ENCODE data around the gene DEFB108B. TPM values are rescaled to one million over a fixed set of nuclear protein-coding genes. Genes with fewer than 3 reads are reported as not detected.
"Not testable (repeated sequence)": the region's sequence is repeated elsewhere in the genome, so short reads cannot be mapped to it uniquely, and the experiment has no call there.

Gene DEFB108B, protein sequence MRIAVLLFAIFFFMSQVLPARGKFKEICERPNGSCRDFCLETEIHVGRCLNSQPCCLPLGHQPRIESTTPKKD
- not detected for total RNA-seq

DNA sequence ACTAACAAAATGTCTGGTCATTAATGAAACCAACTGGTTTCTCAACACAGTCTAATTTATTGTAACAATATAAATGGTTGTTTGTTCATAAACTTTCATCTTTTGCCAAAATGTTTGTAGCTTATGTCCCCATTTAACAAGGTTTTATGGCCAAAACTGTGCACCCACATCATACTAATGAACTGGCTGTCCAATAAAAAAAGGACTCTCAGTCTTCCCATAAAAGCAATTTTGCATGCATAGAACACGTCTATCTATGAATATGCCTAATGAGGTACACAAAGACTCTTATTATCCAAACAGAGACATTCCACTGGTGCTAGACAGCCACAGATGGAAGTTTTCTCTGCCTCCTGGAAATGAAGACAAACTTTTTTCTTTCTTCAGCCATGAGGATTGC lies at the start of gene DEFB108B:
TSS of gene DEFB108B (plus strand) at position 390 of the 400 bp plus-strand sequence. CDS start at position 390, 0 bp downstream.
- not testable (repeated sequence) for H3K9me3 ChIP-seq; DNase-seq (ENCODE audit: low spot score); H3K27ac ChIP-seq; H3K4me1 ChIP-seq (ENCODE audit: control insufficient read depth in 1 of 2, low read depth in 2 of 2); H3K4me3 ChIP-seq; H3K27me3 ChIP-seq (replicated peaks; ENCODE audit: insufficient read depth); H3K36me3 ChIP-seq; ATAC-seq (ENCODE audit: insufficient number of reproducible peaks, low FRiP score, low read depth)

DNA sequence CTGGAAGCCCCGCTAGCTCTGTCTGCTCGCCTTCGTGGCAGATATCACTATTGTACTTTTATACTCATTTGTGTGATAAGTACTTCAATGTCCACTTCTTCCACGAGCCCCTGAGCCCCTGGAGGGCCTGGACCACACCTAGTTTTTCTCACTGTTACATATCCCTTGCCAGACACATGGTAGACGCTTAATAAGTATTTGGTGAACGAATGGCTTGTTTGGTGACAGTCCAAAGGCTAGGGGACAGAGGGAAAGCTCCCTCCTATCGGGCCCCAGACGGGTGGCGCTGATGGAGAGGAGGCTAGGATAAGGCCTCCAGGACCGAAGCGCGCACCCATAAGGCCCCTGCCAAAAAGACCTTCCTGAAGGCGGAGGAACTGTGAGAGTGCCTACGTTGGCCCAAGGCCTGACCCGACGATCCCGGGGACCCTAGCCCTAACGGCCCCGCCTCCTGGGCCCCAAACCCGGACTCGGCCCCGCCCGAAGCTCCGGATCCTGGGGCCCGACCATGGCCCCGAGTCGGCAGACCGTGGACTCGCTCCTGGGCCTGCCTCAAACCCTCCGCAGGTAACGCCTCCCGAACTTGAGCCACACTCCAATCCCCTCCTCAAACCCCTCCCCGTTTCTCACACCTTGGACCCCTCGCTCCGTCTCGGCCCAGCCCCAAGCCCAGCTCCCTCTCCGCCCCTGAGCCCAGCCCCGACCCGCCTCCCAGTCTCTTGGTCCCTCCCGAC lies 46.7 kb upstream of the DEFB108B start:
- not testable (repeated sequence) for DNase-seq (ENCODE audit: low spot score); H3K9me3 ChIP-seq; H3K4me1 ChIP-seq (ENCODE audit: control insufficient read depth in 1 of 2, low read depth in 2 of 2); H3K27me3 ChIP-seq (replicated peaks; ENCODE audit: insufficient read depth); H3K36me3 ChIP-seq; ATAC-seq (ENCODE audit: insufficient number of reproducible peaks, low FRiP score, low read depth)
- Histone ChIP-seq H3K27ac (peak overlapping the region; percentile 82 to 84), H3K4me3 (peak overlapping the region; percentile 80)

DNA sequence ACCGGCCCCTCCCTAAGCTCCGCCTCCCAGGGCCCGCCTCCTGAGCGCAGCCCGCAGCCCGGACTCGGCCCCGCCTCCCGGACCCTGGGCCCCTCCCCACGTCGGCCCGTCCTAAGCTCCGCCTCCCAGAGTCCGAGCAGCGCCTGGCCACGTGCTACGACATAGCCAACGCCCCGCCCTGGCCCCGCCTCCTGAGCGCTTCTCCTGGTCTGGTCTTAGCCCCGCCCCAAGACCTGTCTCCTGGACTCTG lies 46.2 kb upstream of the DEFB108B start:
- DNase-seq (ENCODE audit: low spot score) (peak; percentile 99), ATAC-seq (ENCODE audit: insufficient number of reproducible peaks, low FRiP score, low read depth) (peak; percentile 99)
- Histone ChIP-seq H3K4me3 (peak overlapping the region; percentile 80), H3K27ac (peak overlapping the region; percentile 75 to 82)
- H3K9me3 ChIP-seq; H3K36me3 ChIP-seq; H3K27me3 ChIP-seq (replicated peaks; ENCODE audit: insufficient read depth); H3K4me1 ChIP-seq (ENCODE audit: control insufficient read depth in 1 of 2, low read depth in 2 of 2): not testable (repeated sequence)

DNA sequence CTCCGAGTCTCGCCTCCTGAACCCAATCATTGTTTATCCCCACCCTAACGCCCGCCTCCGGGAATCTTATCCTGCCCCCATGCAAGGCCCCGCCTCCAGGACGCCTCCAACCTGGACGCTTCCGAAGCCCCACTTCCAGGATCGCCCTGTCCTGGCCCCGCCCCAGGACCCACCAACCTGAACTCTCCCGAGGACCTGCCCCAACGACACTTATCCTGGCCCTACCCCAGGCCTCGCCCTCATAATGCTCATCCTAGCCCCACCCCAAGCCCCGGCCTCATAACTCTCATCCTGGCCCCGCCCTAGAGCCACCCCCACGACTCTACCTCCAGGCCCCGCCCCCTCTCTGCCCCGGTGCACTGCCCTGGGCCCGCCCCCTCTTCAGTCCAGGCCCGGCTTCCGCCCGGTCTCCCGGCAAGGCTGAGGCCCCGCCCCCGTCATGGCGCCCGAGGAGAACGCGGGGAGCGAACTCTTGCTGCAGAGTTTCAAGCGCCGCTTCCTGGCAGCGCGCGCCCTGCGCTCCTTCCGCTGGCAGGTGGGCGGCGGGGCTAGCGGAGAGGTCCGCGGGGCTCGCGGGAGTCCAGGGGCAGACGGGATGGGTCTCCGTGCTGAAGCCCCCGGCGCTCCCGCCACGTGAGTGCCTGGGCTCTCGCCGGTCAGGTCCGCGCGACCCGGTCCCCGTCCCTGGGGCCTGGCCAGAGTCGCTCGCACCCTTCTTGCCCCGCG lies 45.7 kb upstream of the DEFB108B start:
- ATAC-seq (ENCODE audit: insufficient number of reproducible peaks, low FRiP score, low read depth): peak; percentile 93
- Histone ChIP-seq H3K9me3 (no peaks in the 10 kb centered on the region), H3K4me1 (ENCODE audit: control insufficient read depth in 1 of 2, low read depth in 2 of 2) (no peaks in the 10 kb centered on the region), H3K27me3 (replicated peaks; ENCODE audit: insufficient read depth) (no peaks in the 10 kb centered on the region), H3K27ac (peak overlapping the region; percentile 30 to 75), H3K36me3 (no peaks in the 10 kb centered on the region), H3K4me3 (peak overlapping the region; percentile 80)
- TF ChIP-seq, protein P1, sequence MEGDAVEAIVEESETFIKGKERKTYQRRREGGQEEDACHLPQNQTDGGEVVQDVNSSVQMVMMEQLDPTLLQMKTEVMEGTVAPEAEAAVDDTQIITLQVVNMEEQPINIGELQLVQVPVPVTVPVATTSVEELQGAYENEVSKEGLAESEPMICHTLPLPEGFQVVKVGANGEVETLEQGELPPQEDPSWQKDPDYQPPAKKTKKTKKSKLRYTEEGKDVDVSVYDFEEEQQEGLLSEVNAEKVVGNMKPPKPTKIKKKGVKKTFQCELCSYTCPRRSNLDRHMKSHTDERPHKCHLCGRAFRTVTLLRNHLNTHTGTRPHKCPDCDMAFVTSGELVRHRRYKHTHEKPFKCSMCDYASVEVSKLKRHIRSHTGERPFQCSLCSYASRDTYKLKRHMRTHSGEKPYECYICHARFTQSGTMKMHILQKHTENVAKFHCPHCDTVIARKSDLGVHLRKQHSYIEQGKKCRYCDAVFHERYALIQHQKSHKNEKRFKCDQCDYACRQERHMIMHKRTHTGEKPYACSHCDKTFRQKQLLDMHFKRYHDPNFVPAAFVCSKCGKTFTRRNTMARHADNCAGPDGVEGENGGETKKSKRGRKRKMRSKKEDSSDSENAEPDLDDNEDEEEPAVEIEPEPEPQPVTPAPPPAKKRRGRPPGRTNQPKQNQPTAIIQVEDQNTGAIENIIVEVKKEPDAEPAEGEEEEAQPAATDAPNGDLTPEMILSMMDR (IDR thresholded peaks at IDR 0.05): no peak
- DNase-seq (ENCODE audit: low spot score): peak; percentile 89

DNA sequence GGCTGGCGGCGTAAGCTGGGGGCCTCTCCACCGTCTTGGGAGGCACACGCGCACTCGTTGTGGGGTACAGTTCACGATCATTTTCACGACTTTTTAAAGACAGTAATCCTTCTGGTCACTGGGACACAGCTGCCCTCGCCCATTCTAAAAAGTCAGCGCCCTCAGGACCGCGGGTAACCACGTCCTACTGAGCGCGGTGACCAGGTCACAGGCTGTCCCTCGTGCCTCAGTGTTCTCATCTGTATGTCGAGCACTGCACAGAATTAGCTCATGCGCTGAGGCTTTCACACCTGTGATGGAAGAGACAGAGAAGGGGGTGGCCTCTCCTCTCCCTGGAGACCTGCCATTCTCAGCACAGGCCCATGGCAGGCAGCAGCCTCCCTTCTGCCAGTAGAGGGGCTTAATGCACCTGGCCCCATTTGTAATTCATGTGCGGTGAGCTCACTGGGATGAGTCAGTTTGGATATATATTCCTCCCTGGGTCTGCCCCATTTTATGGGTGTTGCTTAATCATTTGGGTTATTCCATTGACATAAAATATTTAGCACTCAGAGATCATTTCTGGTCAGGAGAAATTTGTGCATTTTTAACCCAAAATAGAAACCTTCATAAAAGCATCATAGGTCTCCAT lies 45.1 kb upstream of the DEFB108B start:
- H3K4me1 ChIP-seq (ENCODE audit: control insufficient read depth in 1 of 2, low read depth in 2 of 2); ATAC-seq (ENCODE audit: insufficient number of reproducible peaks, low FRiP score, low read depth); DNase-seq (ENCODE audit: low spot score); H3K36me3 ChIP-seq; H3K27me3 ChIP-seq (replicated peaks; ENCODE audit: insufficient read depth); H3K9me3 ChIP-seq: not testable (repeated sequence)
- Histone ChIP-seq H3K27ac (peak overlapping the region; percentile 30 to 75), H3K4me3 (peak overlapping the region; percentile 70)

DNA sequence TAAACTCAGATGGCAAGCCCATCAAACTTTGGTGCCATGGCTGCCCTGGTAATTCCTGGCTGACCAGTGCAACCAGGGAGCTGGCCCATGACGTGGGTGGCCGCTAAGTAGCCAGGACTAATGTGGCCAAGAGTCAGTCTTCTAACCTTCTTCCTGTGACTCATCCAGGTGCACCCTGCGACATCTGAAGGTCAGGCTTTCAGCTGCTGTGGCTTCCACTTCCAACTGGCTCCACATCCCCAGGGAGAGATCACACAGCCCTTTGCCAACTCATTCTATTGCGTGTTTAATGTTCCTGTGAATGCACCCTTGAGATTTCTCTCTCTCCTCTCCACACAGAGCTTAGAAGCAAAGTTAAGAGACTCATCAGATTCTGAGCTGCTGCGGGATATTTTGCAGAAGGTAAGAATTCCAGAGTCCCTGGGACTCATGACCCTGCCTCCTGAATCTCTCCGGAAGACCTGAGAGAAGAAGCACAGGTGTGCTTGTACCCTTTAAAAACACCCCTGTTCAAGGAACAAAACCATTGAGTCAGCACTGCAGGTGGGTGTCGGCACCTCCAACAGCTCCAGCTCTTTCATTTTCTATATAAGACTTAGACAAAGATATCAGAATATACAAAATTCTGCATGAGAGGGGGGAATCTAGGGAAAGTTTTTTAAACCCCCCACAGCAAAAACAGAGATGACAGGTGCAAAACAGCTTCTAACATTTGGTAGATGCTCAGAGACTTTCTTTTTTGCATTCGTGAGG lies 43.4 kb upstream of the DEFB108B start:
- DNase-seq (ENCODE audit: low spot score); H3K27me3 ChIP-seq (replicated peaks; ENCODE audit: insufficient read depth); H3K4me1 ChIP-seq (ENCODE audit: control insufficient read depth in 1 of 2, low read depth in 2 of 2); H3K9me3 ChIP-seq; H3K27ac ChIP-seq; H3K4me3 ChIP-seq; ATAC-seq (ENCODE audit: insufficient number of reproducible peaks, low FRiP score, low read depth); H3K36me3 ChIP-seq: not testable (repeated sequence)

DNA sequence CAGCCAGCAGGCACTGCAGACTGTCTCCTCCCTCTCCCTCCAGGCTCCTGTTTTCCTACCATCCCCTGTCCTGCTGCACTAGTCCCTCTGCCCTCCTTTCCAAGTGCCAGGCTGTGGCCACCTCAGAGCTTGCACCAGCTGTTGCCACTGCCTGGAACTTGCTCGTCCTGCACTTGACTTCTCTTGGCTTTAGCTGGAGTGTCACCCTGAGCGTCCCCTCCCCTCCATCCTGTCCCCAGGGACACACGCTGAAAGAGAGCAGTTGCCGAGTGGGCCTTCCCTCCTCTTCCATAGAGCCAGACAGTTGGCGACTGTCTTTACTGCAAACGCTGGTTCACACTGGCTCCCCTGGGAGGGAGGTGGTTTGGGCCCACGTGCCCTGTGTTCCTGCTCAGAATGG lies 41.9 kb upstream of the DEFB108B start:
- H3K9me3 ChIP-seq; H3K36me3 ChIP-seq; H3K4me1 ChIP-seq (ENCODE audit: control insufficient read depth in 1 of 2, low read depth in 2 of 2); DNase-seq (ENCODE audit: low spot score); H3K4me3 ChIP-seq; H3K27ac ChIP-seq; ATAC-seq (ENCODE audit: insufficient number of reproducible peaks, low FRiP score, low read depth); H3K27me3 ChIP-seq (replicated peaks; ENCODE audit: insufficient read depth): not testable (repeated sequence)
